ENCODE measurements around the gene PNRC2.
"Not testable (repeated sequence)": the region's sequence is repeated elsewhere in the genome, so short reads cannot be mapped to it uniquely, and the experiment has no call there.

The PNRC2 gene

DNA sequence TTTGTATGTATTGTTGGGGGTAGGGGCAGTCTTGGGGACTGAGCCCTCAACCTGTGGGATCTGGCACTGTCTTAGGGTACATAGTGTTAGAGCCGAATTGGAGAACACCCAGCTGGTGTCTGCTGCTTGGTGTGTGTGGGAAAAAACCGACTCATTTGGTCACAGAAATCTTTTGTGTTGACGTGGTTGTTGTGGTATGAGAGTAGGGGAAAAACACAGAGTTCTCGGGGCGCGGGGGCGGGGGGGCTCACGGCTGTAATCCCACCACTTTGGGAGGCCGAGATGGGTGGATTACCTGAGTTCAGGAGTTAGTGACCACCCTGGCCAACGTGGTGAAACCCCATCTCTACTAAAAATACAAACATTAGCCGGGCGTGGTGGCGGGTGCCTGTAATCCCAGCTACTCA lies 35.8 kb downstream of the PNRC2 start:
- no peak for DNase-seq

DNA sequence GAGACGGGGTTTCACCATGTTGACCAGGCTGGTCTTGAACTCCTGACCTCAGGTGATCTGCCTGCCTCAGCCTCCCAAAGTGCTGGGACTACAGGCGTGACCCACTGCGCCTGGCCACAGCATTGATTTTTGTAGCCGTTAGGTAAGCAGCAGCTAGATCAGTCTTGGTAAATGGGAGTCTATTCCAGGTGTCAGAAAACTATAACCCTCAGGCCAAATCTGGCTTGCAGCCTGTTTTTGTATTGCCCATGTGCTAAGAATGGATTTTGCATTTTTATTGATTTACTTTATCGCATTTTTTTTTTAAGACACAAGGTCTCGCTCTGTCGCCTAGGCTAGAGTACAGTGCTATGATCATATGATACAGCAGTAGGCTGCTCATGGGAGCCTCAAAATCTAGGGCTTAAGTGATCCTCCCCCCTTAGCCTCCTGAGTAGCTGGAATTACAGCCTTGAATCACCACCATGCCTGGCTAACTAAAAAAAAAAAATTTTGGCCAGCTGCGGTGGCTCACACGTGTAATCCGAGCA lies 37.1 kb downstream of the PNRC2 start:
- no peak for DNase-seq

GRCh38 chr1:23997812-23998211 lies 38.2 kb downstream of the PNRC2 start:
- no peak for DNase-seq

GRCh38 chr1:23999156-23999671 lies 39.6 kb downstream of the PNRC2 start:
- DNase-seq, result no peak

GRCh38 chr1:24002695-24003094 lies 43.1 kb downstream of the PNRC2 start:
- no peak for DNase-seq

DNA sequence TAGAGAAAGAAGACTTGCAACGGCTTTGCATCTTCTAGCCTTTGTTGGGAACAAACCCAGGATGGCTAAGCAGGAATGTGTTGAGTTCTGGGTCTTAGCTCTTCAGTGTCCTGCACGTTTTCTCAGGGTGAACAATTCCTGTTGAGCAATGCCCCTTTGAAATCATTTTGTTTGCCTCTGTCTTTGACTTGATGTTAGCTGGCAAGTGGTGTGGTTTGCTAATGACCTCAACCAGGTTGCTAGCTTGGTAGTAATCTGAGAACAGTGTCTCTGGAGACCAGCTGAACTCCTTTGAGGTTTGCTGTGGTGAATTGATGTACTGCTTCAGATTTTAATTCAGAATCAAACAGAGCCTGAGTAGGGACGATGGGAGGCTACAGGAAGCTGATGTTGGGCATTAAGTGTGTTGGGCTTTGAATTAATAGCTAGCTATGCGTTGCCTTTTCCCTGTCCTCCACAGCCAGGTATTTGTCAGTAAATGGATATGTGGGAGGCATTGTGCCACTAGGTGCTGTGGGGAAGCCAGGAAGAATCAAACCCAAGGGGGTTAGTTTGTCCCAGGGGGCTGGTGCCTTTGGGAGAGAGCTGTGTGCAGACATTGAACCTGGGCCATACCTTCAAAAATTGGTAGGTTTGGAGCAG lies 43.8 kb downstream of the PNRC2 start:
- no peak for DNase-seq

GRCh38 chr1:24004132-24004531 lies 44.5 kb downstream of the PNRC2 start:
- no peak for DNase-seq

- no peak for DNase-seq
Observed at GRCh38 chr1:24005163-24005562, 45.5 kb downstream of the PNRC2 start.

- no peak for DNase-seq
Observed at GRCh38 chr1:24007079-24007478, 47.5 kb downstream of the PNRC2 start.

DNA sequence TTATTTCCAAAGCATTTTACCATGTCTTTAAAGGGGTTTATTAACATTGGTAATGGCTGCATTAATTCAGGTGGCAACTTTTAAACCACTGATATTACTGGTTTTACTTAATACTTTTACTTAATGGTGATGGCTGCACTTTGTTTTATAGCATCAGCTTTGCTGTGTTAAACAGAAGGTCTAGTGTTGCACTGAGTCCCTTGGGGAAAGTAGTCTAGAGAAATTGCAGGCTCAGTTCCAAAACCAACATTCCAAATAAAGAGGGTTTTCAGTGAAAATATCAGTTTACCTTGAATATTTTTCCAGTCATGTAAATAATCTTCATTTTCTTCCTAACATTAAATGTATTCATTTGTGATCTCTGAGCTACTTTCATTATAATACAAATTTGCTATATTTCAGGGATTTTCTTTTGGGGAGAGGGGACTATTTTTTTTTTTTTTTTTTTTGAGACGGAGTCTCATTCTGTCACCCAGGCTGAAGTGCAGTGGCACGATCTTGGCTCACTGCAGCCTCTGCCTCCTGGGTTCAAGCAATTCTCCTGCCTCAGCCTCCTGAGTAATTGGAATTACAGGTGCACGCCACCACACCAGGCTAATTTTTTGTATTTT lies 49.1 kb downstream of the PNRC2 start:
- DNase-seq, result not testable (repeated sequence)

GRCh38 chr1:24009406-24009805 lies 49.8 kb downstream of the PNRC2 start:
- no peak for DNase-seq

- no peak for DNase-seq
Observed at GRCh38 chr1:24010650-24011049, 51.0 kb downstream of the PNRC2 start.

DNA sequence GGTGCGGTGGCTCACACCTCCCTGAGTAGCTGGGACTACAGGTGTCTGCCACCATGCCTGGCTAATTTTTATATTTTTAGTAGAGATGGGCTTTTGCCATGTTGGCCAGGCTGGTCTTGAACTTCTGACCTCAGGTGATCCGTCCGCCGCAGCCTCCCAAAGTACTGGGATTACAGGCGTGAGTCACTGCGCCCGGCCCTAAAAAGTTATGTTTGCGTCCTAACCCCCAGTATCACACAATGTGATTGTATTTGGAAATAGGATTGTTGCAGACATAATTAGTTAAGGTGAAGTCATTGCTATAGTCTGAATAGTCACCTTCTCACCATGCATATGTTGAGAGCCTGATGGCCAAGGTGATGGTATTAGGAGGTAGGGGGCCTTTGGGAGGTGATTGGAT lies 53.2 kb downstream of the PNRC2 start:
- DNase-seq, result not testable (repeated sequence)

All from MV-4-11 (cell line).